Stimulated activated naive B cell treated with anti-CD40 and anti-IgM and Interleukin-4, amounts not matched to agents 10 μg/mL and 1 μg/mL and 100 μg/mL, for 72 hours (primary cell): Measurements from ENCODE around the gene ADCY5.

Experiments
- ATAC-seq, 2 donors: fragments of 150-1000 bp; cut with Tn5 transposase; replicated peaks; 2 replicates each; pipeline ENCODE4 v1.10.0; 2021; ENCODE audit warnings: moderate library complexity in 1 of 2
- DNase-seq: peaks from one replicate; pipeline ENCODE4 v3.0.0; 2021
- H3K27ac Mint-ChIP-seq: one replicate; pipeline ENCODE4 v1.8.0; 2022; ENCODE audit warnings: mild to moderate bottlenecking, mixed read lengths
- H3K27me3 Mint-ChIP-seq, 2 donors: one replicate each; pipeline ENCODE4 v1.8.0; 2022; ENCODE audit warnings: mixed read lengths in 2 of 2
- H3K36me3 Mint-ChIP-seq, 2 donors: one replicate each; pipeline ENCODE4 v1.8.0; 2022; ENCODE audit warnings: mixed read lengths in 2 of 2, mild to moderate bottlenecking in 1 of 2
- H3K4me1 Mint-ChIP-seq, 2 donors: one replicate each; pipeline ENCODE4 v1.8.0; 2022; ENCODE audit warnings: mixed read lengths in 2 of 2, mild to moderate bottlenecking in 1 of 2
- H3K4me3 Mint-ChIP-seq, 2 donors: one replicate each; pipeline ENCODE4 v1.8.0; 2022; ENCODE audit warnings: mild to moderate bottlenecking in 2 of 2, mixed read lengths in 2 of 2, moderate library complexity in 1 of 2
- H3K9me3 Mint-ChIP-seq, 2 donors: one replicate each; pipeline ENCODE4 v1.8.0; 2022; ENCODE audit warnings: mixed read lengths in 2 of 2, mild to moderate bottlenecking in 1 of 2

ADCY5 gene

DNA sequence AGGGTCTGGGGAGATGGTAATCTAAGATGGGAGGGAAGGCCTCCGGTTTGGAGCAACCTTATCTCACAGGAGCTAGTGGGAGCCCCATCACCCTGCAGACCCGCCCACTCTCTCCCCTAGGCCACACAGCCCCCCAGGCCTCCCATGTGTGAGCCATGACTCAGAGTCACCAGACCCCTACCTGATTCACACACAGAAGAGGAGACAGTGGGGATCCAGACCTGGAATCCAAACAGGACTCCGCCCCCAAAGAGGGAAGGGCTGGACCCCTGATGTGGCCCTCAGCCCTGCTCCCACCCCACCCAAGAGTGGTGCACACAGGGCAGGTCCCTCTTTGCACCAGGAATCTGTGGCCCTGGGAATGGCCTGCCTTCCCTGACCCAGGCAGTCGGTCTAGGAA is 97.4 kb downstream of the ADCY5 start:
- Mint-ChIP-seq H3K9me3 (peaks cover 6 to 9% of the 10 kb centered on the region in 2 donors), H3K27ac (no peak overlapping the region), H3K4me1 (no peaks in the 10 kb centered on the region), H3K4me3 (no peak overlapping the region), H3K36me3 (no peaks in the 10 kb centered on the region), H3K27me3 (peaks cover 26 to 36% of the 10 kb centered on the region in 2 donors)
- ATAC-seq = no peak
- DNase-seq = no peak

DNA sequence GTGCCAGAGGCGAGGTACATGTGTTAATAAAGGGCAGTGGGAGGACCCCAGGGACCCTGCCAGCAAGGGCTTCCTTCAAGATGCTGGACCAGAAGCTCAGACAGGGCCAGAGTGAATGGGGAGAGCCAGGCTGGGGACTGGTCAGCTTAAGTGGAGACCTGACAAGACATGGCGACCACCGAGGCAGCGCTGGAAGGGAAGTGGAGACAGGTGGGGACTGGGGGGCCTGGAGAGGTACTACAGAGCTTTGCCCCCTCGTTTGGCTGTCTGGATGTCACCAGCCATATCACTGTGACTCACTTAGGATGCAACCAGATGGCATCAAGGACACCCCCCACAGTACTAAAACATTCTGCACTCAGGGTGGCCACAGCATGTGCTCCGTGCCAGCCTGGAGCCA is 97.9 kb downstream of the ADCY5 start:
- no peak overlapping the region for H3K4me3 Mint-ChIP-seq
- H3K4me1 Mint-ChIP-seq = no peaks in the 10 kb centered on the region
- no peaks in the 10 kb centered on the region for H3K36me3 Mint-ChIP-seq
- peaks cover 6 to 9% of the 10 kb centered on the region in 2 donors for H3K9me3 Mint-ChIP-seq
- DNase-seq (no peak), ATAC-seq (no peak)
- H3K27me3 Mint-ChIP-seq = peaks cover 26 to 36% of the 10 kb centered on the region in 2 donors
- no peak overlapping the region for H3K27ac Mint-ChIP-seq

GRCh38 chr3:123349566-123350435 is 99.1 kb downstream of the ADCY5 start:
- H3K27me3 Mint-ChIP-seq = peaks cover 26 to 36% of the 10 kb centered on the region in 2 donors
- H3K4me3 Mint-ChIP-seq = no peak overlapping the region
- DNase-seq = no peak
- ATAC-seq = no peak
- no peaks in the 10 kb centered on the region for H3K36me3 Mint-ChIP-seq
- H3K9me3 Mint-ChIP-seq = peaks cover 4 to 6% of the 10 kb centered on the region in 2 donors
- no peaks in the 10 kb centered on the region for H3K4me1 Mint-ChIP-seq
- H3K27ac Mint-ChIP-seq = no peak overlapping the region

GRCh38 chr3:123349201-123349535 is 99.7 kb downstream of the ADCY5 start:
- ATAC-seq (no peak), DNase-seq (no peak)
- peaks cover 26 to 32% of the 10 kb centered on the region in 2 donors for H3K27me3 Mint-ChIP-seq
- H3K9me3 Mint-ChIP-seq = peaks cover under 1 to 1% of the 10 kb centered on the region in 2 donors
- H3K27ac Mint-ChIP-seq = no peak overlapping the region
- H3K4me3 Mint-ChIP-seq = no peak overlapping the region
- no peaks in the 10 kb centered on the region for H3K4me1 Mint-ChIP-seq
- H3K36me3 Mint-ChIP-seq = no peaks in the 10 kb centered on the region

- no peak overlapping the region for H3K4me3 Mint-ChIP-seq
- H3K27ac Mint-ChIP-seq = no peak overlapping the region
- H3K9me3 Mint-ChIP-seq = no peaks in the 10 kb centered on the region
- DNase-seq (no peak), ATAC-seq (no peak)
- no peaks in the 10 kb centered on the region for H3K4me1 Mint-ChIP-seq
- no peaks in the 10 kb centered on the region for H3K36me3 Mint-ChIP-seq
- peaks cover 26 to 32% of the 10 kb centered on the region in 2 donors for H3K27me3 Mint-ChIP-seq
Observed at GRCh38 chr3:123348471-123349200, 100.3 kb downstream of the ADCY5 start.

DNA sequence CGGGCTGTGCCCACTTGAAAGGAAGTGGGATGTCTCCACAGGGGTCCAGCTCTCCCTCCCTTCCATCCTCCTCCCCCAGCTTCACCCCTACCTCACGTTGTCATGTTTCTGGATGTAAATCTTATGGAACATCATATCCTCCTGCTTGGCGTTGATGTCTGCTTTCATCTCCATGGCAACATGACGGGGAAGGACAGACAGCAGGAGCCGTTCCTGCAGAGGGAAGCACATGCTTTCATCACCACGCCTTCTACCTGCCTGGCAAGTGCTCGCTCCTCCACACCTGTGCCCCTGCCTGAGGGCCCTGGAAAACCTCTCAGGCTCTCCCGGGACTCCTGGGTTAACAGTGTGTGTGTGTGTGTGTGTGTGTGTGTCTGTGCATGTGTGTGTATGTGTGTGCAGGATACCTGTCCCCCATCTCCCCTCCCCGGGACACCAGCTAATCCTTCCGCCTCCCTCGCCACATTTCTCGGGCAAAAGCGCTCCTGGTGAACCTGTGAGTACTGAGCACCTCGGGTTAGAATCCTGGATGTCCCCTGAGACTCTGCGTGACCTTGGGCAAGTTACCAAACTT is 101.1 kb downstream of the ADCY5 start:
- ATAC-seq = no peak
- no peaks in the 10 kb centered on the region for H3K4me1 Mint-ChIP-seq
- no peaks in the 10 kb centered on the region for H3K9me3 Mint-ChIP-seq
- DNase-seq = no peak
- no peaks in the 10 kb centered on the region for H3K36me3 Mint-ChIP-seq
- peaks cover 26 to 32% of the 10 kb centered on the region in 2 donors for H3K27me3 Mint-ChIP-seq
- no peak overlapping the region for H3K4me3 Mint-ChIP-seq
- no peak overlapping the region for H3K27ac Mint-ChIP-seq

DNA sequence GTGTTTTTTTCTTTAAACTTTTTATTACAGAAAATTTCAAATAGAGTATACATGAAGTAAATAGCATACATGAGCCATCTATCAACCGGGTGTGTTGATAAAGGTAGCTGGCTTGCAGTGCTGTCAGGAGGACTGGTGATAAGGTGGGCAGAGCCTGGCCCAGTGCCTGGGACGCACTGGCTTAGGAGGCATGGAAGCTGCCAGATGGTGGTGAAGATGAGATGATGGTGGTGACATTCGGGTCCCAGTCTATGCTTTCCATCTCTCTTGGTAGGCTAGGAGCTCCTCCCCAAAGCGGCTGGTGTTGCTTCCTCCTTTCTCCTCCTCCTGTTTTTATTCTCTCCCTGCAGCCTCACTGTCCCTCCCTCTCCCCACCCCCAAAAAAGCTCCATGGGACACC is 101.7 kb downstream of the ADCY5 start:
- Mint-ChIP-seq H3K36me3 (no peaks in the 10 kb centered on the region), H3K9me3 (no peaks in the 10 kb centered on the region), H3K4me3 (no peak overlapping the region), H3K4me1 (no peaks in the 10 kb centered on the region), H3K27ac (no peak overlapping the region), H3K27me3 (peaks cover 26 to 32% of the 10 kb centered on the region in 2 donors)
- DNase-seq (no peak), ATAC-seq (no peak)

GRCh38 chr3:123346021-123346420 is 102.9 kb downstream of the ADCY5 start:
- H3K4me1 Mint-ChIP-seq = no peaks in the 10 kb centered on the region
- peaks cover 26 to 32% of the 10 kb centered on the region in 2 donors for H3K27me3 Mint-ChIP-seq
- DNase-seq = no peak
- H3K9me3 Mint-ChIP-seq = no peaks in the 10 kb centered on the region
- no peak overlapping the region for H3K4me3 Mint-ChIP-seq
- no peak overlapping the region for H3K27ac Mint-ChIP-seq
- ATAC-seq = no peak
- no peaks in the 10 kb centered on the region for H3K36me3 Mint-ChIP-seq

DNA sequence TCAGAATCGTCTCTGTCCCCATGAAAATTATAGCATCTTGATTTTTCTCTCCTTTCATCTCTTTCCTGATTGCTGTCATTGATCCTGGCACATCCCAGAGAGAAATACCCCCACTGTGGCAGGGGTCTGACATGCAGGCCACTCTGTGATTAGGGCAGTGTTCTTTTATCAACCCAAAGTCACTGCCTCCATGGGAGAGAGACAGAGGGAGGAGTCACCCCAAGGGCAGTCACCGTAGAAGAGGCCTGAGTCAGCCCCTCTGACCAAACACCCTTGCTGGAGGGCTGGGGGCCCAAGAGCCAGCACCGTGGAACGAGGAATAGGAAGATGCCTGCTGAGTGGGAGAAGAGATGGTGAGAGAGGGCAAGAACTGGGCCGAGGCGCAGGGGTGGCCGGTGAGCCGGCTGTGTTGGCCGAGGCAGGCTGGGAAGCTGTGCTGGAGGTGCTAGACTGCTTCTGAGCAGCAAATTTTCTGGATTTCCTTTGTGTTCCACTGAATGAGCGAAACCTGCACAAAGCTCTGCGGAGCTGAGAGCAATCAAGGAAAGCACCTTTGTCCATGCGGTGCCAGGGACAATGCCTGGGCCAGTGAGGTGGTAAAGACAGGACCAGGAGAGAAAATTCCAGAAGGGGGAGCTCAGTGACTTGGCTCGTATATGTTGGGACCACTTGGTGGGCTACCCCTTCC is 103.8 kb downstream of the ADCY5 start:
- DNase-seq (no peak), ATAC-seq (no peak)
- Mint-ChIP-seq H3K4me3 (no peak overlapping the region), H3K9me3 (no peaks in the 10 kb centered on the region), H3K4me1 (no peaks in the 10 kb centered on the region), H3K36me3 (no peaks in the 10 kb centered on the region), H3K27ac (no peak overlapping the region), H3K27me3 (peaks cover 23 to 25% of the 10 kb centered on the region in 2 donors)

DNA sequence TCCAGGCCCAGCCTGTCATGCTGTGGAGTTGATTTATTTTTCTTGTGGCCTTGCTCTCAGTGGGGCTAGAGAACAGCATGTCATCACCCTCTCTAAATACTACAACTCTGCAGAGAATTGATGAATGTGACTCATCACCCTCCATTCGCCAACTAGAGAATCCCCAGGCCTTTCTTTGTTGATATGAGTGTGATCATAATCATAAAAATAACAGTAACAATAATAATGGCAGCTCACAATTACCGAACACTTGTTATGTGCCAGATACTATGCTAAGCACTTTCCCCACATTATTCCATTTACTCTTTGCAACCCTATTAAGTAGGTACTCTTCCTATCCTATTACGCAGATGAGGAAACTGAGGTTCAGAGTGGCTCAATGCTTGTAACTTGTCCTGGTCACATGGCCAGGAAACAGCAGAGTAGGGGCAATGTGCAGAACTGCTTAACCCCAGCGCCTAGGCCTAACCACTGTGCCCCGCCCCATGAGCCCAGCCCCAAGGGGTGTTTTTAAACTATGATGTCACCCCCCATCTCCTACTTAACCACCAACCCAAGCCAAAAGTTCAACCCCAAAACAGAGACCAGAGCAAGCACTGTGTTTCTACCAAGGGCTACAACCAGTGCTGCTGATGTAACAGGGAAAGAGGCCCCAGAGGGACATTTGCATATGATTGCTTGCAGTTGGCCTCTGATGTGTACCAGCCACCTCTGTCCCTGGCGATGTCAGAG is 104.5 kb downstream of the ADCY5 start:
- Mint-ChIP-seq H3K27me3 (peaks cover 16 to 18% of the 10 kb centered on the region in 2 donors), H3K4me1 (no peaks in the 10 kb centered on the region), H3K27ac (no peak overlapping the region), H3K4me3 (no peak overlapping the region), H3K9me3 (no peaks in the 10 kb centered on the region), H3K36me3 (no peaks in the 10 kb centered on the region)
- peak; percentile 17 to 31 for ATAC-seq
- no peak for DNase-seq

- Mint-ChIP-seq H3K36me3 (no peaks in the 10 kb centered on the region), H3K4me3 (no peak overlapping the region), H3K9me3 (no peaks in the 10 kb centered on the region), H3K4me1 (no peaks in the 10 kb centered on the region), H3K27ac (no peak overlapping the region), H3K27me3 (peaks cover 8 to 10% of the 10 kb centered on the region in 2 donors)
- DNase-seq = no peak
- no peak for ATAC-seq
Observed at GRCh38 chr3:123343296-123344174, 105.4 kb downstream of the ADCY5 start.

DNA sequence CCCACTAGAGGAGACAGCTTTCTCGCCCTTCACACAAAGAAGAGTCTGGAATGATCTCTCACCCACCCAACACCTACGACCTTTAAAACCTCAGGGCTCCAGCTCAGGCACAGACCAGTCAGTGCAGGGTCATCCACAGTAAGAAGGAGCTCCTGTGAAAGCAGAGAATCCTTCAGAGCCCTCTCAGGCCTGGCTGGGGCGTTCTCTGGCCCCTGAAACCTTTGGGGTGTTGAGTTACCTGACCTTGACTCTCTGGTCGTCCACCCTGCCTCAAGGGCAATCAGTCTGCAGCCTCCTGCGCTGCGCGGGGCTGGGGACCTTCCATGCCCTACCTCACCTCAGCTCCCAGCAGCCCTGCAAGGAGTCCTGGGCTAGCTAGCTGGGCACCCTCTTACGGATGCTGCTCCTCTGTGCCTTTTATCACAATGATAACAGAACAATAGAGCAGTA is 106.2 kb downstream of the ADCY5 start:
- H3K27me3 Mint-ChIP-seq = peaks cover 0 to 2% of the 10 kb centered on the region in 2 donors
- H3K4me3 Mint-ChIP-seq = no peak overlapping the region
- no peak for ATAC-seq
- H3K27ac Mint-ChIP-seq = no peak overlapping the region
- no peaks in the 10 kb centered on the region for H3K9me3 Mint-ChIP-seq
- H3K36me3 Mint-ChIP-seq = no peaks in the 10 kb centered on the region
- no peaks in the 10 kb centered on the region for H3K4me1 Mint-ChIP-seq
- DNase-seq = no peak
